COLO668 (cell line): ENCODE results near the gene PDCD1.
"Not testable (repeated sequence)": the region's sequence is repeated elsewhere in the genome, so short reads cannot be mapped to it uniquely, and the experiment has no call there.

Source experiments
- DNase-seq: peaks from one replicate; lab custom pipeline; 2025; ENCODE audit not compliant: unreplicated experiment; lab: John Stamatoyannopoulos, UW

The PDCD1 gene

GRCh38 chr2:241814643-241815476, 43.8 kb downstream of the PDCD1 start:
- no peak for DNase-seq

GRCh38 chr2:241814393-241814642, 44.4 kb downstream of the PDCD1 start:
- no peak for DNase-seq

GRCh38 chr2:241813644-241814392, 44.9 kb downstream of the PDCD1 start:
- no peak for DNase-seq

GRCh38 chr2:241812730-241813643, 45.7 kb downstream of the PDCD1 start:
- DNase-seq: peak; percentile 21

- no peak for DNase-seq
These were observed 46.6 kb downstream of the PDCD1 start for GRCh38 chr2:241811952-241812729.

- DNase-seq: no peak
These were observed 47.3 kb downstream of the PDCD1 start for GRCh38 chr2:241811201-241811951.

GRCh38 chr2:241810307-241811200, 48.1 kb downstream of the PDCD1 start:
- no peak for DNase-seq

GRCh38 chr2:241809383-241810306, 49.0 kb downstream of the PDCD1 start:
- DNase-seq: no peak

GRCh38 chr2:241808721-241809382, 49.8 kb downstream of the PDCD1 start, which contains the start of gene NEU4:
Gene NEU4, plus strand, starts transcription at chr2:241809193. Its CDS starts 5,292 bp downstream, at chr2:241814485.
- no peak for DNase-seq

- no peak for DNase-seq
These were observed 50.5 kb downstream of the PDCD1 start for GRCh38 chr2:241808051-241808720.

GRCh38 chr2:241806217-241806616, 52.5 kb downstream of the PDCD1 start:
- not testable (repeated sequence) for DNase-seq

GRCh38 chr2:241804326-241805229, 54.1 kb downstream of the PDCD1 start:
- DNase-seq: no peak

GRCh38 chr2:241803387-241804325, 55.0 kb downstream of the PDCD1 start:
- DNase-seq: peak; percentile 72

GRCh38 chr2:241802421-241803318, 56.0 kb downstream of the PDCD1 start:
- DNase-seq: no peak
